Activated CD8-positive, alpha-beta memory T cell treated with anti-CD3 and anti-CD28 coated beads, Interleukin-2, amount 50 U/mL, for 4 hours (primary cell): Measurements from ENCODE around the gene RGL3.
"Not testable (repeated sequence)": the region's sequence is repeated elsewhere in the genome, so short reads cannot be mapped to it uniquely, and the experiment has no call there.

Source experiments
- DNase-seq: peaks from one replicate; pipeline ENCODE4 v3.0.0-alpha.2; 2020

RGL3 gene

GRCh38 chr19:11416346-11417052, 2.6 kb downstream of the RGL3 start:
- no peak for DNase-seq

- DNase-seq, result no peak
Measured at GRCh38 chr19:11414544-11414943, 4.6 kb downstream of the RGL3 start.

DNA sequence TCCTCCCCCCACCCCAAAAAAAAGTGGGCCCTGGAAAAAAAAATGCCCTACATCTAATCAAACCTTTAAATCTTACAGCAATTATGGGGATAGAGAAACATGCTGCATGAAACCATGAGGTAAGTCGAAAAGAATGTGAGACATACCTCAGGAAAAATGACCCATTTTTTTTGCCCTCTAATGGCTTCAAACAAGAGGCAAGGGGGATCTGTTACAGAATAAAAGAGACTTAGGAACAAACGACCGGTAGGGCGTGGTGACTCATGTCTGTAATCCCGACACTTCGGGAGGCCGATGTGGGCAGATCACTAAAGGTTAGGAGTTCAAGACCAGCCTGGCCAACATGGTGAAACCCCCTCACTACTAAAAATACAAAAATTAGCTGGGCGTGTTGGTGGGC, 8.4 kb downstream of the RGL3 start:
- no peak for DNase-seq

- DNase-seq, result no peak
Measured at GRCh38 chr19:11408591-11408990, 10.5 kb downstream of the RGL3 start.

- DNase-seq, result not testable (repeated sequence)
Measured at GRCh38 chr19:11406703-11407236, 12.3 kb downstream of the RGL3 start.

DNA sequence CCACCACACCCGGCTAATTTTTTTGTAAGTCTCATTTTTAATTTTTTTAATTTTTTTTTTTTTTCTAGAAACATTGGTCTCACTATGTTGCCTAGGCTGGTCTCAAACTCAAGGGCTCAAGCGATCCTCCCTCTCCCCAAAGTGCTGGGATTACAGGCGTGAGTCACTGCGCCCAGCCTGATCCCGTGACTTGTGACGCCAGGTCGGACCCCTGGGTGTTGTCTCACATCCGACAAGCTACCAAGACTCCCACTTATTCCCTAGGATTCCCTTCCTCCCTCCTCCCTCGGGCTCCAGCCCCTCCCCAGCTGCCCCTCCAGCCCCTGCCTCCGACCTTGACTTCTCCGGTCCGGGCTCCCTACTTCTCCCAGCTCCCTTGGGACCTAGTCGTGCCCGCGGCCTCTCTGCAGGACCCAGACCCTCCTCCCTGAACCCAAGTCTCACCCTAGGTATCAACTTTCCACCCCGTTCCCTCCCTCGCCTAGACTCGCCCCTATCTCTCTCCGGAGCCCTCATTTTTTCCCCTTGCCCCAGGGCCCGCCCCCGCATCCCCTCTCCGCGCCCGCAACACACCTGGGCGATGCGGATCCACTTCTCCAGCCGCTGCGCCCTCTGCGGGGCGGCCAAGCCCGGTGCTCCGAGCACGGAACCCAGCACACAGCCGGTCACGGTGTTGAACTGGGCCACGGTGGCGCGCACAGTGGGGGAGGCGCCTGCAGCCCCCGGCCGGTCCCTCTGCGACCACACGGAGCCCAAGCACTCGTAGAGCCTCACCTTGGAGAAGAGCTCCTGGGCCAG, 13.1 kb downstream of the RGL3 start:
- peak; percentile 45 for DNase-seq

DNA sequence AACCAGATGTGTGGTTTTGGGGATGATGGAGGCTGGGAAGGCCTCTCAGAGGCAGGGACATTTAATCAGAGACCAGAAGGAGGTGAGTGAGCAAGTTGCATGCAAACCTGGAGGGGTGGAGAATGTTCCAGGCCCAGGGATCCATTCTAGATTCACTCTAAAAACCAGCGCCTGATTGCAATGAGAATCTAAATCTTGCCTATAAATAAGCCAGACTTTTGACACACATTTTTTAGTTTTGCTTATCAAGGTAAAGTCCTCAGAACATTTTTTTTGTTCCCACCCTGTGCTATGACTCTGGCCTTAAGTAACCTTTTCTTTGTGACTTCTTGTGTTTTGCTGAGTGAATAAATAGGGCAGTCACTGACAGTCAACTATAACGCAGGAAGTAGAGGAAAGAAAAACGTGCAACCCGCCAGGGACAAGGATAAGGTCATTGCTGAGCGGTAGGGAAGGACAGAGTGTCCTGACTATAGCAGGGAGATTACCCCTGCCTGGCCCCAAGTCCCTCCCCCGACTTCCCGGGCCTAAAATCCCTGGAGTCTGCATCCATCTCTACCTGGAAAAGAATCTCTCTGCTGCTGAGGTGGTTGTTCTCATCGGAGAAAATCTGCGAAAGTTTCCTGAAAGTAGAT, 14.4 kb downstream of the RGL3 start:
- no peak for DNase-seq

DNA sequence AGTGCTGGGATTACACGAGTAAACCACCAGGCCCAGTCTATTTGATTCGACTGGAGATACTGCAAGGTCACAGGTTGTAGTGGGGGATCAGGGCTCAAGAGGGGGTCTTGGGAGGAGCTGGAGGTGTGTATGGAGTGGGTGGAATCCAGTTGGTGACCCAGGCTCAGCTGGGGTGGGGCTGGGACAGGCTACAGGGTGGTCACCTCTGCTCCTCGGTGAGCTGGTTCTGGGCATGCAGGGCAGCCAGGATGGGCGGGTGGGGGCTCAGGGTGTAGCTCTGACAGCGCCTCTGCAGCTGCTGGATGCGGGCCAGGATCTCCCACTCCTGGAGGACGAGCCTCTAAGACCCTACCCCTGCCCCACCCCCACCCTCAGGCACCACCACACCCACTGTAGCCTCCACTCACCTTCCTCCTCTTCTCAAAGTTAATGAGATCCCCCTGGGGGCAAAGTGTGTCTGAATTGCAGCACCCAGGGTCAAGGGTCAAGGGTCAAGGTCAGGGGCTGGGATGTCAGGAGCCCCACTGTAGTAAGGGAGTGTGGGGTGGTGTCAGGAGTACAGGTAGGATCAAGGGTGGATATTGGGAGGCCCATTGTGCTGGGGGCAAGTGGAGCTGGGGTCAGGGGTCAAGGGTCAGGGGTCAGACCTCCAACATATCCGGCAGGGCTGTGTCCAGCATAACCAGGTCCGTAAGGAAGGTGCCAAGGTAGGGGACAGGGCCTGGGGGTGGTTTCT, 17.1 kb downstream of the RGL3 start:
- no peak for DNase-seq

DNA sequence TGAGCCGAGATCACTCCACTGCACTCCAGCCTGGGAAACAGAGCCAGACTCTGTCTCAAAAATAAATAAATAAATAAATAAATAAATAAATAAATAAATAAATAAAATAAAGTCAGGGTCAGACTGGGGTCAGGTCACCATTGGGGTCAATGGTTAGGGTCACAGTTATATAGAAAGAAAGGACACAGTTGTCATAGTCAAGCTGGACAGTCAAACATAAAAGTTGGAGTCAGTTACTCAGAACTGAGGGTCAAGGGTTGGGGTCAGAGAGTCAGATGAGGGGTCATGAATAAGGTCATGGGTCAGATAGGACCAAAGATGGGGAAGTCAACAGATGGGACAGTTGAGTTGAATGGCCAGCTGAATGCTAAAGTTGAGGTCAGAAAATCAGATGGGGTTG, 18.3 kb downstream of the RGL3 start:
- no peak for DNase-seq

GRCh38 chr19:11399667-11400066, 19.4 kb downstream of the RGL3 start:
- DNase-seq, result no peak

DNA sequence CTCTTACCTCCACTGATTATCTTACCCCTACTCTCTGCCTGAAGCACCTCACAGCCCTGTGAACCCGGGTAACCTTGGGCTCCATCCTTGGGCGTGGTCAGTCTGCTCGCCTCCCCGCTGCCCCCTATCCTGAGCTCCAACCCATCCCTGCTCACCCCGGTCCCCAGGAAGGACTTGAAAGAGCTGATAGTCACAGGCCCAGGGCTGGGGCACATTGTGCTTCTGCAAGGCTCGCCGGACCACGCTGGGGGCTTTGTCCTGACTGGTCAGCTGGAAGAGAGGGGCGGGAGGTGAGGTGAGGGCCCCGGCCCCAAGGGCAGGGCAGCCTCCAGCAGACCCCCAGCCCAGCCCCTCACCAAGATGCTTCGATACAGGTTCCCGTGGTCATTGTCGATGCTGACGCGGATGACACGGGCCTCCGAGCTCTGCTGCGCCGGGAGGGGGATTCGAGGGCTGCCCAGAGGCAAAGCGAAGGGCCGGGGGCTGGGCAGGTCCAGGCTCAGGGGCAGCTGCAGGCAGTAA, 22.0 kb downstream of the RGL3 start:
- DNase-seq, result no peak

DNA sequence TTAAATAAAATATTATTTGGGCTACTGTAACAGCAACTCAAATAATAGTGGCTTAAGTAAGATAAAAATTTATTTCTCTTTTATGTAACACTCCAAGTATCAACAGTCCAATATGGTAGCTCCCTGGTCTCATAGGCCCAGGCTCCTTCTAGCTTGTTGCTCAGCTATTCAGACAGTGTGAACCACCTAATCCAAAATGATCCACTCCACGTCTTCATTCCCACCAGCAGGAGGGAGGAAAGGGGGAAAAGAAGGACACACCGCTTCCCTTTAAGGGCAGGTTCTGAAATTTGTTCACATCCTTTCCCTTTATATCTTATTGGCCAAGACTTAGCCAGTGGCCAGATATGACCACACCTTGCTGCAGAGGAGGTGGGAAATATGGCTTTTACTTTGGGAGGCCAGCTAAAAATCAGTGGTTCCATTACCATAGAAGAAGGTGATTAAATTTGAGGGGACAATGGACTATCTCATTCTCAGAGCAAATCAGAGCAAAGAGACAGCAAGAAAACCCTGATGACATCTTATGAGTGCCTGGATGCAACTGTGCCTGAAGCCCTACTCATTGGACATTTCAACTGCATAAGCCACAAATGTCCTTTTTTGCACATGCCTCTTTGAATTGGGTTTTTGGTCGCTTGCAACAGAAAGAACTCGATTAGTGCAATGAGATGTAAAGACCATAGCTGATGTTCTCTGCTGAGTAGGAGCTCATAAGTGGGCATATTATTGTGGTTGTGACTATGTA, 28.0 kb downstream of the RGL3 start:
- no peak for DNase-seq

- no peak for DNase-seq
Measured at GRCh38 chr19:11390359-11390758, 28.8 kb downstream of the RGL3 start.

- no peak for DNase-seq
Measured at GRCh38 chr19:11387162-11388034, 31.7 kb downstream of the RGL3 start.

DNA sequence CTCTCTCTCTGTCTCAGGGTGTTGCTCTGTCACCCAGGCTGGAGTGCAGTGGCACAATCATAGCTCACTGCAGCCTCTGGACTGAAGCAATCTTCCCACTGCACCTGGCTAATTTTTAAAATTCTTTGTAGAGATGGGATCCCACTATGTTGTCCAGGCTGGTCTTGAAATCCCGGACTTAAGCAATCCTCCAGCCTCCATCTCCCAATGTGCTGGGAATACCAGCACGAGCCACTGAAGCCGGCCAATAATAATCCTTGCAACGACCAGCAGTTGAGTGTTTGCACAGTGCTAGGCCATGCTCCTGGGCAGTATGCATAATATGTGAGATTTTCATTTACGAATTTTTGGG, 34.4 kb downstream of the RGL3 start:
- no peak for DNase-seq

- no peak for DNase-seq
Measured at GRCh38 chr19:11383706-11384048, 35.4 kb downstream of the RGL3 start.

GRCh38 chr19:11382898-11383705, 36.0 kb downstream of the RGL3 start:
- peak; percentile 40 for DNase-seq

DNA sequence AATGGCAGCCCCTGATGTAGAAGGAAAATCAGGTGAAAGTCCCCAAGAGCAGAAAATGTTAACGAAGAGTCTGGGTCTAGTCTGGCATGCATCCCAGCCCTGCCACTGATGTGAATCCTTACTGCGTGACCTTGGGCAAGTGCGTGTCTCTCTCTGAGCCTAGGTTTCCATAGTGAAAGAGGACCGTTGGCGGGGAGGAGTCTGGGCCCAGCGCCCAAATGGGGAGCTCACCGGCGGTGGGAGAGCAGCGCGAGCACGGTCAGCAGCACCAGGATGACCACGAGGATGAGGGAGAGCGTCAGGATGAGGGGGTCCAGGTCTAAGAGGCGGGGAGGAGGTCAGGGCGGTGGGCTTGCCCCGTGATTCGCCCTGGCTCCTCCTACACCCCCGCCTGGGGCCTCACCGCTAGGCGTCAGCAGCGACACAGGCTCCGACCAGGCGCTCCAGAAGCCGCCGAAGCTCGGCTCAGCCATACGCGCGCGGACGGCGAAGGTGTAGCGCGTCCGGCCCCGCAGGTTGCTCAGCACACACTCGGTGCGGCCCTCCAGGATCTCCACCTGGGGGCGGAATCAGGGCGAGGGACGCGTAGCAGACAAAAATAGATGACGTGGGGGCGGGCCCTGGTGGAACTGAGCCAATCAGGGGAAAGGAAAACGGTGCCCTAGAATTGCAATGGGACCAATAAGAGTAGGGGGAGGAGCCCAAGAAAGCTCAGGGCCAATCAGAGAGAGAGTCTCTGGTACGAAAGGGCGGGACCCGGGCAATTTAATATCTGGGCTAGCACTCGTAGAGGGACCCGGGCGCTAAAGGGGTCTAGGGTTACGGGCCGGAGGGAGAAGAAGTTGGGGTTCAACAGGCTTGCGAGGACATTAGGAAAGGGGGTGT, 38.2 kb downstream of the RGL3 start:
- DNase-seq, result peak; percentile 94

GRCh38 chr19:11379857-11380350, 39.2 kb downstream of the RGL3 start:
- DNase-seq, result no peak
